OCI-LY3 (cell line): ENCODE measurements around the gene APOBEC3C.

Experiments used
- EZH2phosphoT487 ChIP-seq: fragments of 200-600 bp; shearing (Covaris generic); IDR thresholded peaks from 2 replicates; pipeline ENCODE4 v1.6.1; 2018; ENCODE audit warnings: antibody characterized with exemption, mixed run types, low read depth
- TF ChIP-seq, protein P1 (sequence below): fragments of 200-600, 300-600 bp; sonication (generic); IDR thresholded peaks from 2 replicates; pipeline ENCODE4 v1.5.1; 2014; ENCODE audit warnings: antibody characterized with exemption, low read length, low read depth

- TF ChIP-seq, protein P1, sequence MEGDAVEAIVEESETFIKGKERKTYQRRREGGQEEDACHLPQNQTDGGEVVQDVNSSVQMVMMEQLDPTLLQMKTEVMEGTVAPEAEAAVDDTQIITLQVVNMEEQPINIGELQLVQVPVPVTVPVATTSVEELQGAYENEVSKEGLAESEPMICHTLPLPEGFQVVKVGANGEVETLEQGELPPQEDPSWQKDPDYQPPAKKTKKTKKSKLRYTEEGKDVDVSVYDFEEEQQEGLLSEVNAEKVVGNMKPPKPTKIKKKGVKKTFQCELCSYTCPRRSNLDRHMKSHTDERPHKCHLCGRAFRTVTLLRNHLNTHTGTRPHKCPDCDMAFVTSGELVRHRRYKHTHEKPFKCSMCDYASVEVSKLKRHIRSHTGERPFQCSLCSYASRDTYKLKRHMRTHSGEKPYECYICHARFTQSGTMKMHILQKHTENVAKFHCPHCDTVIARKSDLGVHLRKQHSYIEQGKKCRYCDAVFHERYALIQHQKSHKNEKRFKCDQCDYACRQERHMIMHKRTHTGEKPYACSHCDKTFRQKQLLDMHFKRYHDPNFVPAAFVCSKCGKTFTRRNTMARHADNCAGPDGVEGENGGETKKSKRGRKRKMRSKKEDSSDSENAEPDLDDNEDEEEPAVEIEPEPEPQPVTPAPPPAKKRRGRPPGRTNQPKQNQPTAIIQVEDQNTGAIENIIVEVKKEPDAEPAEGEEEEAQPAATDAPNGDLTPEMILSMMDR: no peak
- TF ChIP-seq EZH2phosphoT487: no peak
Measured at GRCh38 chr22:39028281-39028680, 14.2 kb downstream of the APOBEC3C start.
